Measurements from ENCODE around the gene IFNA7.
"Not testable (repeated sequence)": the region's sequence is repeated elsewhere in the genome, so short reads cannot be mapped to it uniquely, and the experiment has no call there.

DNA sequence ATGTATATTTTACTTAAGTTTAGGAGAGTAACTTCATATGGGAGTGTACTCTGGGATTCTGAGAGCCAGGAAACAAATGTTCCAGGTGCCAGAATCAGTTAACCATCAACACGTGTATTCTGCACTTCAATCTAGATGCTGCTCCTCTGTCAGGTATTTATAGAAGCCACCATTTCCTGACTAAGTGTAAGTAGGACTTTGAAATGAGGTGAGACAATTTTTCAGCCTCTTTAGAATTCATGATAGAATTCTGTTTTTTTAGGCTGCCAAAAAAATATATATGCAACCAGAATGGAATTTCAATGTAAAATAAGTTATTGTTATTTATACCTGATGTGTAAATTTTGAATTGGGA is 34.3 kb upstream of the IFNA7 start:
- TF ChIP-seq, protein P1, sequence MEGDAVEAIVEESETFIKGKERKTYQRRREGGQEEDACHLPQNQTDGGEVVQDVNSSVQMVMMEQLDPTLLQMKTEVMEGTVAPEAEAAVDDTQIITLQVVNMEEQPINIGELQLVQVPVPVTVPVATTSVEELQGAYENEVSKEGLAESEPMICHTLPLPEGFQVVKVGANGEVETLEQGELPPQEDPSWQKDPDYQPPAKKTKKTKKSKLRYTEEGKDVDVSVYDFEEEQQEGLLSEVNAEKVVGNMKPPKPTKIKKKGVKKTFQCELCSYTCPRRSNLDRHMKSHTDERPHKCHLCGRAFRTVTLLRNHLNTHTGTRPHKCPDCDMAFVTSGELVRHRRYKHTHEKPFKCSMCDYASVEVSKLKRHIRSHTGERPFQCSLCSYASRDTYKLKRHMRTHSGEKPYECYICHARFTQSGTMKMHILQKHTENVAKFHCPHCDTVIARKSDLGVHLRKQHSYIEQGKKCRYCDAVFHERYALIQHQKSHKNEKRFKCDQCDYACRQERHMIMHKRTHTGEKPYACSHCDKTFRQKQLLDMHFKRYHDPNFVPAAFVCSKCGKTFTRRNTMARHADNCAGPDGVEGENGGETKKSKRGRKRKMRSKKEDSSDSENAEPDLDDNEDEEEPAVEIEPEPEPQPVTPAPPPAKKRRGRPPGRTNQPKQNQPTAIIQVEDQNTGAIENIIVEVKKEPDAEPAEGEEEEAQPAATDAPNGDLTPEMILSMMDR (IDR thresholded peaks at IDR 0.05): not testable (repeated sequence)
- TF ChIP-seq POLR2A (IDR thresholded peaks at IDR 0.05): not testable (repeated sequence)
